Measurements from ENCODE around the gene FERMT1. TPM values are rescaled to one million over a fixed set of nuclear protein-coding genes. Genes with fewer than 3 reads are reported as not detected.
"Not testable (repeated sequence)": the region's sequence is repeated elsewhere in the genome, so short reads cannot be mapped to it uniquely, and the experiment has no call there.

FERMT1 gene
- polyA plus RNA-seq, 1 donor = 21.4 TPM

DNA sequence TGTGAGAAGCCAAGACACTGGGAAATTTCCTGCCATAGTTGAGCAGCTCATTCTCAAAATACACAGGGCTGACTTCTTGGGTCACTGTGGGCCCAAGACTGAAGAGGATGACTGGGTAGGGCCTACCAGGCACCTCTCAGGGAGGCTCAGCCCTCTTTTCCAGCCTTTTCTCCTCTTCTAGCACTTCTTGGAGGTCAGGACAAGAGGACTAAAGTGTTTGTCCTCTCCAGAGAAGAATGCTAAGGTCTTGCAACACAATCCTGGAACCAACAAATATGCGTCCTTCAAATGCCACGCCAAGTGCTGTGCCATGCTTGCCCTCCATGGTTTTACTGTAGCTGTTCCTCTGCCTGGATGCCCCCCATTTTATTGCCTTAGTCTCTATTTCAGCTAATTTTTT, 65.7 kb downstream of the FERMT1 start:
- H3K27me3 ChIP-seq (ENCODE audit: control insufficient read depth, insufficient read depth, low read length) = peaks cover 14% of the 10 kb centered on the region
- WGBS (ENCODE audit: insufficient coverage, low lambda C conversion rate) = no CpG with 5 or more reads among the region's 2 CpGs
- H3K27ac ChIP-seq (ENCODE audit: low read length) = no peak overlapping the region
- H3K4me1 ChIP-seq (ENCODE audit: control insufficient read depth, insufficient read depth, low read length) = peaks cover 4% of the 10 kb centered on the region
- no peaks in the 10 kb centered on the region for H3K36me3 ChIP-seq (ENCODE audit: control insufficient read depth, insufficient read depth, low read length)
- H3K9me3 ChIP-seq (ENCODE audit: control insufficient read depth, low read depth, low read length) = no peaks in the 10 kb centered on the region
- H3K4me3 ChIP-seq (ENCODE audit: low read length) = no peak overlapping the region
- no peak for DNase-seq

GRCh38 chr20:6055981-6056569, 66.8 kb downstream of the FERMT1 start:
- no peak for DNase-seq
- Histone ChIP-seq H3K4me3 (ENCODE audit: low read length) (no peak overlapping the region), H3K36me3 (ENCODE audit: control insufficient read depth, insufficient read depth, low read length) (no peaks in the 10 kb centered on the region), H3K4me1 (ENCODE audit: control insufficient read depth, insufficient read depth, low read length) (peaks cover 8% of the 10 kb centered on the region), H3K9me3 (ENCODE audit: control insufficient read depth, low read depth, low read length) (no peaks in the 10 kb centered on the region), H3K27me3 (ENCODE audit: control insufficient read depth, insufficient read depth, low read length) (peaks cover 24% of the 10 kb centered on the region), H3K27ac (ENCODE audit: low read length) (no peak overlapping the region)
- WGBS (ENCODE audit: insufficient coverage, low lambda C conversion rate) = no CpG with 5 or more reads among the region's 9 CpGs

GRCh38 chr20:6055161-6055783, 67.6 kb downstream of the FERMT1 start:
- H3K27ac ChIP-seq (ENCODE audit: low read length) = no peak overlapping the region
- WGBS (ENCODE audit: insufficient coverage, low lambda C conversion rate) = no CpG with 5 or more reads among the region's 10 CpGs

DNA sequence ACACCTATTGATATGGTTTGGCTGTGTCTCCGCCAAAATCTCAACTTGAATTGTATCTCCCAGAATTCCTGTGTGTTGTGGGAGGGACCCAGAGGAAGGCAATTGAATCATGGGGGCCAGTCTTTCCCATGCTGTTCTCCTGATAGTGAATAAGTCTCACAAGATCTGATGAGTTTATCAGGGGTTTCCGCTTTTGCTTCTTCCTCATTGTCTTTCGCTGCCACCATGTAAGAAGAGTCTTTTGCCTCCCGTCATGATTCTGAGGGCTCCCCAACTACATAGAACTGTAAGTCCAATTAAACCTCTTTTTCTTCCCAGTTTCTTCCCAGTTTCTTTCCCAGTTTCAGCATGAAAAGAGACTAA, 68.2 kb downstream of the FERMT1 start:
- not testable (repeated sequence) for H3K4me1 ChIP-seq (ENCODE audit: control insufficient read depth, insufficient read depth, low read length)
- peaks cover 32% of the 10 kb centered on the region for H3K27me3 ChIP-seq (ENCODE audit: control insufficient read depth, insufficient read depth, low read length)
- WGBS (ENCODE audit: insufficient coverage, low lambda C conversion rate) = 60% methylated on average over 1 of the region's 4 CpGs

More at GRCh38 chr20:6055161-6055783, 67.6 kb downstream of the FERMT1 start:
- Histone ChIP-seq H3K27me3 (ENCODE audit: control insufficient read depth, insufficient read depth, low read length) (peaks cover 32% of the 10 kb centered on the region), H3K4me3 (ENCODE audit: low read length) (no peak overlapping the region), H3K4me1 (ENCODE audit: control insufficient read depth, insufficient read depth, low read length) (peaks cover 8% of the 10 kb centered on the region), H3K36me3 (ENCODE audit: control insufficient read depth, insufficient read depth, low read length) (no peaks in the 10 kb centered on the region), H3K9me3 (ENCODE audit: control insufficient read depth, low read depth, low read length) (no peaks in the 10 kb centered on the region)
- no peak for DNase-seq

DNA sequence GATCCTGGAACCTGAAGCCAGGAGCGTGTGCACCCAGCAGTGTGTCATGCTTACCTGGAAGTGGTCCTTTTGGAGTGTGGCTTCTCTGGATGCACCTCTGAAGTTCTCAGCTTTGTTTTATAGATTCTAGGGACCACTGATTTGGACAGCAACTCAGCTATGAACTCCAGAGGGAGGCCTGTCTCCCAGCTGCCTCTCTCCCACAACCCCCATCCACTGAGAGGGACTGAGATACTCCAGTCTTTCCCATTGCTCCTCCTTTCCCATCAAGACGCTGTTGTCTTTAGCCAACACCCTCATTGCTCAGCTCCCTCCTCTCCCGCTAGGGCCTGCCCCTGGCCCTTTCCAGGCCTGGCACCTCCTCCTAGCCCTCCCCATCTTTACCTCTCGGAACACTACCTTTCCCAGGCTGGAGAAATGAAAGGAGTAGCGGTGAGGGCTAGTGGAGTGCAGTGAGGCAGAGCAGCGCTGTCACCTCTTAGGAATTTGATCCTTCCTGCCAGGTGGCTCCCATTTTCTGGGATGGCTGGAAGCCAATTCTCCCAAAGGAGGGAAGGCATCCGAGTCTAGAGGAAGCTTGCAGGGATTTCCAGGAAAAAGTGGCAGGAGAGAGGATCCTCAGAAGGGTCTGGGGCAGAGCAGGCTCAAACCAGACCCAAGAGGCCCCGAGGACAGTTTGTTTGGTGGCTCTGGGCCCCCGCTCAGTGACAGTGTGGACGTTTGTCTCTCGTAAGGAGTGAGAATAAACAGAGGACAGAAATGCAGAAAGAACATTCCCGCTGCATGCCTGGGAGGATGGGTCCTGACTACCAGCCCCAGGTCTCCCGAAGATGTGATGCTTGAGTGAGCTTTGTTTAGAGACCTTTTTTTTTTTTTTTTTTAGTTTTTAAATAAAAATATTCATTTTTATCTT, 68.8 kb downstream of the FERMT1 start, which contains the start of gene LRRN4:
Gene LRRN4, minus strand, starts transcription at position 285 of the 913 bp plus-strand sequence. CDS start 1,261 bp downstream, outside the sequence.
- Histone ChIP-seq H3K27me3 (ENCODE audit: control insufficient read depth, insufficient read depth, low read length) (peaks cover 32% of the 10 kb centered on the region), H3K27ac (ENCODE audit: low read length) (no peak within 1 kb of the TSS), H3K4me3 (ENCODE audit: low read length) (no peak within 1 kb of the TSS), H3K36me3 (ENCODE audit: control insufficient read depth, insufficient read depth, low read length) (no peaks in the 10 kb centered on the region), H3K9me3 (ENCODE audit: control insufficient read depth, low read depth, low read length) (no peaks in the 10 kb centered on the region), H3K4me1 (ENCODE audit: control insufficient read depth, insufficient read depth, low read length) (peaks cover 8% of the 10 kb centered on the region)
- no peak for DNase-seq
- WGBS (ENCODE audit: insufficient coverage, low lambda C conversion rate) = 67% methylated on average over 3 of the region's 13 CpGs

More for the DNA sequence above, 68.2 kb downstream of the FERMT1 start:
- not testable (repeated sequence) for DNase-seq; H3K4me3 ChIP-seq (ENCODE audit: low read length); H3K27ac ChIP-seq (ENCODE audit: low read length); H3K9me3 ChIP-seq (ENCODE audit: control insufficient read depth, low read depth, low read length); H3K36me3 ChIP-seq (ENCODE audit: control insufficient read depth, insufficient read depth, low read length)

DNA sequence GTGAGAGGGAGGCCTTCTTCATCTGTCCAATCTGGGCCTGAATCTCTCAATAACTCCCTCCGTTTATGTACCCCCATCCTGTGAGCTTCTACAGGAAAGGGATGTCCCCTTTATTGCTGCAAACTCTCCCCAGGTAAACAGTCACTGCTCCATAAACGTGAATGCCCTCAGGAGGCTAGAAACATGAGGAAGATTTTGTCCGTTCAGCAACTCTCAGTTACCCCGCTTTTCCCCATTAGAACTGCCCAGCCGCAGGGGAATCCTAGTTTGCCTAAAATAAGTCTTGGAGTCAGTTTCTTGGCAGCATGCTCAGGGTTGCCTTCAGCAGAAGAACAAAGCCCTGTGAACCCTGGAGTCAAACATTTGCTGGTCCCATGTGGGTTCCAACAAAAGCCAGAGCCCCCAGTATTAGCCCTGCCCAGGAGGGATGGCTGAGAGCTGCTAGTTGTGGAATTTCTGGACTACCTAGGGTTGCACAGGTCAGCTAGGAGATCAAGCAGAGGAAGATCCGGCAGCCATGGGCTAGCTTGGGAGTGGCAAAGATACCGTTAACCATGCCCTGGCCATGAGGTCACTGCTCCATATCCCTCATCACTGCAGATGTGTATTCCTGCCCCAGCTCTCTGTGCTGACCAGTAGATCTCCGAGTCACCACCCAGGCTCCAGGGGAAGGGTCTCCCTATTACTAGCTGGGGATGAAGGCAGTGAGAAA, 69.6 kb downstream of the FERMT1 start:
- no peak overlapping the region for H3K4me3 ChIP-seq (ENCODE audit: low read length)
- DNase-seq = no peak
- H3K4me1 ChIP-seq (ENCODE audit: control insufficient read depth, insufficient read depth, low read length) = peaks cover 4% of the 10 kb centered on the region
- no peaks in the 10 kb centered on the region for H3K9me3 ChIP-seq (ENCODE audit: control insufficient read depth, low read depth, low read length)
- H3K27ac ChIP-seq (ENCODE audit: low read length) = no peak overlapping the region
- no CpG with 5 or more reads among the region's 8 CpGs for WGBS (ENCODE audit: insufficient coverage, low lambda C conversion rate)
- no peaks in the 10 kb centered on the region for H3K36me3 ChIP-seq (ENCODE audit: control insufficient read depth, insufficient read depth, low read length)
- peaks cover 32% of the 10 kb centered on the region for H3K27me3 ChIP-seq (ENCODE audit: control insufficient read depth, insufficient read depth, low read length)

DNA sequence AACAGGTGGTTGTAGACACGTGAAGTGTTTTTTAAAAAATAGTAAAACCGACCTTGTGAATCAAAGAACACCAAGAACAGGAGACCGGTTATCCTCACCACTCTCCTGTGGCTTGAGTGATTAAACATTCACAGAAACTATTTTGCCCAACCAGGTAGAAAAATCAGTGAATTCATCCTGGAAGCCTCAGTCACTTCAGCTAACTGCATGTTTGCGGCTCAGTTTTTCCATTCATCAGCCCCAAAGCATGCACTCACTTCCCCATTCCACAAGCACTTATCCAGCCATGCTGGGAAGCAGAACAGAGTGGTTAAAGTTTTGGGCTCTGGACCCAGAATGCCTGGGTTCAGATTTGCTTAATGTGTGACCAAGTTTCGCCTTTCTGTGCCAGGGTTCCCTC, 71.3 kb downstream of the FERMT1 start:
- no peak for DNase-seq
- Histone ChIP-seq H3K4me3 (ENCODE audit: low read length) (no peak overlapping the region), H3K27me3 (ENCODE audit: control insufficient read depth, insufficient read depth, low read length) (peaks cover 32% of the 10 kb centered on the region), H3K9me3 (ENCODE audit: control insufficient read depth, low read depth, low read length) (no peaks in the 10 kb centered on the region), H3K4me1 (ENCODE audit: control insufficient read depth, insufficient read depth, low read length) (peaks cover 4% of the 10 kb centered on the region), H3K36me3 (ENCODE audit: control insufficient read depth, insufficient read depth, low read length) (no peaks in the 10 kb centered on the region), H3K27ac (ENCODE audit: low read length) (no peak overlapping the region)
- no CpG with 5 or more reads among the region's 5 CpGs for WGBS (ENCODE audit: insufficient coverage, low lambda C conversion rate)

DNA sequence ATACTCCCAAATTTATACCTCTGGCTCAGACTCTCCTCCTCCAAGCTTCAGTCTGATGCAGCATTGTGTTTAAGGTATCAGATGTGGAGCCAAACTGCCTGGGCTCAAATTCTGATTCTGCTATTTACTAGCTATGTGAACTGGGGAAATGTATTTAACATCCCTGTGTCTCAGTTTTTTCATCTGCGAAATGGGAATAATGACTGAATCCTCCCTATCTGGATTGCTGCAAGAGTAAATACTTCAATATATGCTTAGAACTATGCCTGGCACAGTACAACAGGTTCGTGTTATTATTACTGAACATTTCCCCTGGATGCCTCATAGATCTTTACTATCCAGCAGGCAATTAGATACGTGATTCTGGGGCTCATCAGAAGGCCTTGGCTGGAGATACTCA, 74.4 kb downstream of the FERMT1 start:
- Histone ChIP-seq H3K27ac (ENCODE audit: low read length) (no peak overlapping the region), H3K4me1 (ENCODE audit: control insufficient read depth, insufficient read depth, low read length) (peaks cover 10% of the 10 kb centered on the region), H3K27me3 (ENCODE audit: control insufficient read depth, insufficient read depth, low read length) (peaks cover 30% of the 10 kb centered on the region), H3K36me3 (ENCODE audit: control insufficient read depth, insufficient read depth, low read length) (no peaks in the 10 kb centered on the region), H3K9me3 (ENCODE audit: control insufficient read depth, low read depth, low read length) (no peaks in the 10 kb centered on the region), H3K4me3 (ENCODE audit: low read length) (no peak overlapping the region)
- DNase-seq = no peak
- no CpG with 5 or more reads among the region's 3 CpGs for WGBS (ENCODE audit: insufficient coverage, low lambda C conversion rate)

DNA sequence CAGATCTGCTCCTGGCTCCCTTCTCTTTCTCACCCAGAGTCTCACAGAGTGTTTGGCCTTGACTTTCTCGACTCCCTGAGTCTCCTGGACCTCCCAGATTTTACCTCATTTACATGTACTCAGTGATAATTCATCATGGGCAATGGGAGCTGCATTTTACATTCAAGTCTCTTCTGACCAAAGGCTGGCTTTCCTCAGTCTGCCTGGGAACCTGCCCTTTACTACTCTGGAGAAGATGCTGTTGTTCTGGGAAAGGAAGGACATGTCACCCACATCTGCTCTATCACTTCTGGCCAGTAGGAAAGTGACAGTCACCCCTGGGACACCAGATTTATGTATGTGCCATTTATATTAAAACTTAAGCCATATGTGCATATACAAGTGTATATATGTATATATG, 76.4 kb downstream of the FERMT1 start:
- Histone ChIP-seq H3K27ac (ENCODE audit: low read length) (no peak overlapping the region), H3K4me1 (ENCODE audit: control insufficient read depth, insufficient read depth, low read length) (peaks cover 5% of the 10 kb centered on the region), H3K27me3 (ENCODE audit: control insufficient read depth, insufficient read depth, low read length) (peaks cover 11% of the 10 kb centered on the region), H3K9me3 (ENCODE audit: control insufficient read depth, low read depth, low read length) (peaks cover 5% of the 10 kb centered on the region), H3K36me3 (ENCODE audit: control insufficient read depth, insufficient read depth, low read length) (peaks cover 9% of the 10 kb centered on the region), H3K4me3 (ENCODE audit: low read length) (no peak overlapping the region)
- no peak for DNase-seq
- no CpG with 5 or more reads among the region's 1 CpG for WGBS (ENCODE audit: insufficient coverage, low lambda C conversion rate)

DNA sequence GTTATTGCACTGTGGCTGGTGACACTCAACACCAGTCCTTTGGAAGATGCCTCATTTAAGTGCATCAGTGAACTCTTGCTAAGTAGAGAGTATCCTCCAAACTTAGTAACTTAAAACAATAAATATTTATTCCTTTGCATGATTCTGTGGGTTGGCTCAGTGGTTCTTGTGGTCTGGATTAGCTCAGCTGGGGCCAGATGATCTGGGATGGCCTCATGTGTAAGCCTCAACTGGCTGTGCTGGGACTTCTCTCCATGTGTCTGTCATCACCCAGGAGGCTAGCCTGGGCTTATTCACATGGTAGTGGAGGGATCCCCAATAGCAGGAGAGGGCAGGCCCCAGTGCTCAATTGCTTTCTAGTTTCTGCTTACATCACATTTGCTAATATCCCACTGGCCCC, 77.3 kb downstream of the FERMT1 start:
- DNase-seq = no peak
- Histone ChIP-seq H3K27me3 (ENCODE audit: control insufficient read depth, insufficient read depth, low read length) (peaks cover 3% of the 10 kb centered on the region), H3K4me1 (ENCODE audit: control insufficient read depth, insufficient read depth, low read length) (peaks cover 5% of the 10 kb centered on the region), H3K27ac (ENCODE audit: low read length) (no peak overlapping the region), H3K9me3 (ENCODE audit: control insufficient read depth, low read depth, low read length) (peaks cover 6% of the 10 kb centered on the region), H3K4me3 (ENCODE audit: low read length) (no peak overlapping the region), H3K36me3 (ENCODE audit: control insufficient read depth, insufficient read depth, low read length) (peaks cover 18% of the 10 kb centered on the region)
